PFSK-1 (cell line): ENCODE results near the gene MRPL55.
A peak's percentile ranks its signal among the peaks of the same experiment; 100 is the strongest.

Experiments
- FOXP2 ChIP-seq: optimal IDR thresholded peaks from 2 replicates; pipeline ENCODE3; 2011; ENCODE audit warnings: borderline replicate concordance, control low read depth, inconsistent platforms; ENCODE audit not compliant: insufficient read depth; ENCODE audit errors: extremely low read length, extremely low read depth
- POLR2AphosphoS5 ChIP-seq: IDR thresholded peaks from 2 replicates; pipeline ENCODE4 v1.6.1; 2012; ENCODE audit warnings: low read depth, mild to moderate bottlenecking, control low read depth, low read length, moderate library complexity
- REST ChIP-seq, 2 experiments: IDR thresholded peaks; 2 replicates each; pipeline versions ENCODE4 v1.6.1 to v1.8.0; 2011 to 2012; ENCODE audit warnings: low read depth in 2 of 2, low read length in 2 of 2, control low read depth in 1 of 2, inconsistent platforms in 1 of 2, mild to moderate bottlenecking in 1 of 2, moderate library complexity in 1 of 2; ENCODE audit not compliant: insufficient read depth in 1 of 2
- SIN3A ChIP-seq: IDR thresholded peaks from 2 replicates; pipeline ENCODE4 v1.6.1; 2012; ENCODE audit warnings: mild to moderate bottlenecking, low read length, moderate library complexity, borderline replicate concordance; ENCODE audit not compliant: insufficient read depth
- TAF1 ChIP-seq: IDR thresholded peaks from 2 replicates; pipeline ENCODE4 v1.6.1; 2012; ENCODE audit warnings: low read length, control low read depth, borderline replicate concordance; ENCODE audit not compliant: insufficient read depth

DNA sequence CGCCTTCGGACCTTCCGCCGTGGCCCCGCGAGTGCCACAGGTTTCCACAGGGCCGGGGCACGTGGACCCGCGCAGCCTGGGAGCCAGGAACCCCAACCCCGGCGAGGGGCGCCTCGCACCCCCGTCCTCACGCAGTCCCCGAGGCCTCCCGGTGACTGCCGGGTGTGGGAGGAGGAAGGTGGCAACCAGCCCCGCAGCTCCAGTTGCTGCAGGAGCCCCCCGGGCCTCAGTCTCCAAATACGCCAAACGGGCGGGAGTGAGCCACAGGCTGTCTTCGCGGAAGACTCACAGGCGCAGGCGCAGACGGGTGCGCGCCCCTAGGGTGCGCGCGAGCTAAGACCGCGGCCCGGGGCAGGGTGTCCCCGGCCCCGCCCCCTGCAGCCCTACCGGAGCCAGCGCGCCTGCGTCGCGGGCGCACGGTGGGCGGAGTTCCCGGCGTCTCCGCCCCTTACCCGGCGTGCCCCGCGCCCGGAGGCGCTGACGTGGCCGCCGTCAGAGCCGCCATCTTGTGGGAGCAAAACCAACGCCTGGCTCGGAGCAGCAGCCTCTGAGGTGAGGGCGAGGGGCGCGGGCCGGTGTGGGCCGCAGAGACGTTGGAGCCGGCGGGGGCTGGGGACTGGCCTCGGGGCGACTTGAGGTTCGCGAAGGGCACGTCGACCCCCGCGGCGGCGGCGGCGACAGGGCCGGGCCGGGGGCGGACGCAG is 26.7 kb downstream of the MRPL55 start, which contains the start of gene ARF1:
- TF ChIP-seq TAF1 (peak; percentile 91; the same call in 1 of the 2 replicates), POLR2AphosphoS5 (peak; percentile 91), FOXP2 (no peak), SIN3A (no peak), REST (IDR thresholded peaks at IDR 0.05; ENCODE audit: insufficient read depth in 1 of 2, low read depth in 2 of 2, low read length in 2 of 2) (peak; percentile 37 to 43; a peak in 1 of 4 replicates)
